Measurements from ENCODE around the gene TRNT1. TPM values are rescaled to one million over a fixed set of nuclear protein-coding genes. Genes with fewer than 3 reads are reported as not detected.

The TRNT1 gene
- polyA plus RNA-seq, 6 donors from 2014 or later = 15.6 to 29.8 (median 24.3) TPM

- DNase-seq = no peak
- no peak overlapping the region for H3K4me3 Mint-ChIP-seq
- peaks cover 8 to 28% (median 18%) of the 10 kb centered on the region in 3 donors for H3K27me3 Mint-ChIP-seq
- H3K27ac Mint-ChIP-seq = peak overlapping the region in 1 of 6 donors; percentile 28
- H3K36me3 Mint-ChIP-seq = no peaks in the 10 kb centered on the region
- H3K9me3 Mint-ChIP-seq = peaks cover 0 to 2% (median 0%) of the 10 kb centered on the region in 7 donors
- H3K4me1 Mint-ChIP-seq = no peaks in the 10 kb centered on the region
- no peak for ATAC-seq (ENCODE audit: low read depth in 2 of 2)
Observed at GRCh38 chr3:3192286-3192675, 65.5 kb downstream of the TRNT1 start.

DNA sequence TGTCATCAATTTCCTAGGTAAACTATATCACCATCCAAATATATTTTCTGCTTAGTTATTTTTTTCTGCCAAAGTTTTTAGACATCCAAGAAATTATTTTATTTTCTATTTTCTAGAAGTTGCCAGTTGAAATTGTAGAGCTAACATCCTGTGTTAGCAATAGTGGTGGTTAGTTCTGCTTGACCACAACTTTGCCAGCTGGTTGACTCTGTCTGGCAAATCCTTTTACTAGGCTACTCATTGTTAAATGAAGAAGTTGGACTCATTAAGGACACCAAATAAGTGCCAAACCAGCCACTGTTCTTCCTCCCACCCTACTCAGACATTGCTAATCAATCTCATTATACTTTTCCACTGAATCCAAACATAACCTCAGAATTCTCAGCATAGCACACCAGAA, 68.1 kb downstream of the TRNT1 start:
- H3K27ac Mint-ChIP-seq = no peak overlapping the region
- no peak for ATAC-seq (ENCODE audit: low read depth in 2 of 2)
- peaks cover 6 to 13% (median 10%) of the 10 kb centered on the region in 3 donors for H3K27me3 Mint-ChIP-seq
- H3K36me3 Mint-ChIP-seq = no peaks in the 10 kb centered on the region
- H3K4me1 Mint-ChIP-seq = no peaks in the 10 kb centered on the region
- no peak for DNase-seq
- H3K9me3 Mint-ChIP-seq = no peaks in the 10 kb centered on the region
- H3K4me3 Mint-ChIP-seq = no peak overlapping the region

- peaks cover 2 to 17% (median 8%) of the 10 kb centered on the region in 3 donors for H3K27me3 Mint-ChIP-seq
- H3K4me1 Mint-ChIP-seq = peaks cover 0 to 6% (median 0%) of the 10 kb centered on the region in 3 donors
- H3K9me3 Mint-ChIP-seq = no peaks in the 10 kb centered on the region
- DNase-seq (no peak), ATAC-seq (ENCODE audit: low read depth in 2 of 2) (no peak)
- H3K4me3 Mint-ChIP-seq = no peak overlapping the region
- peak overlapping the region in 1 of 6 donors; percentile 26 for H3K27ac Mint-ChIP-seq
- no peaks in the 10 kb centered on the region for H3K36me3 Mint-ChIP-seq
Observed at GRCh38 chr3:3196148-3196861, 69.6 kb downstream of the TRNT1 start.

Other genes starting within 250 kb of the TRNT1 start
- under 1 TPM in 2 of 6 donors, not detected in 4; 0.05 to 0.49 TPM for gene IL5RA, start 16.6 kb upstream of the TRNT1 start, polyA plus RNA-seq (ENCODE audit: low read depth in 6 of 6)
- gene CRBN, start 52.8 kb downstream of the TRNT1 start, polyA plus RNA-seq (ENCODE audit: low read depth in 6 of 6) = 100 to 1,000 TPM in 4 of 6 donors, 10 to 100 TPM in 2; 89.9 to 132 (median 116) TPM

Measured in naive B cell (primary cell).